Esophagus mucosa (tissue), 1 donor: ENCODE results near the gene KRTAP3-3. TPM values are rescaled to one million over a fixed set of nuclear protein-coding genes. Genes with fewer than 3 reads are reported as not detected.

Source experiments
- ATAC-seq: fragments of 200-7000 bp; cut with Tn5 transposase; one replicate; pipeline ENCODE4 v1.9.1; 2020
- total RNA-seq: library from RNA; stranded (reverse); gene quantifications from one replicate; pipeline ENCODE4 v1.2.4, GENCODE V29; 2023
- donor health status: DM: yes; HTN: yes; CAD: no.

The KRTAP3-3 gene
- total RNA-seq, 1 donor from 2014 or later, result not detected

DNA sequence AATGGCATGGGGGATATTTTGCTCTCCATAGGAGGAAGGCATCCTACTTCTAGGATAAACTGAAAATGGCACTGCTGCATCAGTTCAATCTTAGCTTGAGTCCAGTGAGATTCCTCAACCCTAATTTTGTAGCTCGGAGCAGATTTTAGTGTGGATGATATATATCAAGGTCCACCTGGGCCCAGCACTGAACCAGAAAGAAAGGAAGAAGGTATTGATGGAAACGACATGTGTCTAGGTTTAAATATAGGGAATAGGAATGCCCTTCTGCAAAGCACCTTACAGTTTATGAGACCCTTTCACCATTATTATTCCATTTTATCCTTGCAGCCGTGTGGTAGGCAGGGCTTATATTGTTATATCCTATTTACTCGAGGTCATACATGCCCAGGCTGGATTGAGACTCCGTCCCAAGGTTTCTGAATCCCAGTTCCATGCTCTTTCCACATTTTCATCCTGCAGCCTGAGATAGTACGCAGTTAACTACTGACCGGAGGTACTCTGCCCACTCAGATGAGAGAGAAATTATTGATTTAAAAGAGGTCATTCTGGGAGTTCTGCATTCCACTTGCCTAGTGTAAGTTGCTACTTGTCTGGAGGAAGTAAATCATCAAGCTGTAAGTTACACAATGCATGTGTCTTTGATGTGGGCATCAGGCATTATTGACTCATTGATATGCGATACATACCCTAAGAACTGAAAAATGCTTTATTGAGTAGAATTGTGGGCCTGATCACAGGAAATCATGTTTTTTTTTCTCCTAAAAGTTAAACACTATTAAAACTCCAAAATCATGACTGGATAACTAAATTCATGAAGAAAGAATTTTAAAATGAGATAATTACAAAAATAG, 37.3 kb downstream of the KRTAP3-3 start:
- peak; percentile 35 for ATAC-seq

DNA sequence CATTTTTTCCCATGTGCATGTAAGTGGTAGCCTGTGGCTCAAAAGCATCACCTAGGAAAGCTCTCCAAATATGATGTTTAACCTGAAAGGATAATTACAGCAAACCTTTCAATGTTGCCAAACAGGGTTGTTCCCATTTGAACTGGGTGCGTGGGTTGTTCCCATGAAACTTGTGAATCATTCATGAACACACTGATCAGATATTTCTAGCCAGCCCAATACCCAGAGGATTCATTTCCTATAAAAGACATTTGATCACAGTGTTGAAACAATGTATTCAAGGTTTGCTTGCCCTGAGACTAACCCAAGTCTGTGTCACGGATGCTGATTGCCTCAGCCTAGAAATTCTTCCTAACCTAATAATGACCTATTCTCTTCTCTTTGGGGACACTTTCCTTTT, 40.1 kb downstream of the KRTAP3-3 start:
- ATAC-seq, result peak; percentile 84

DNA sequence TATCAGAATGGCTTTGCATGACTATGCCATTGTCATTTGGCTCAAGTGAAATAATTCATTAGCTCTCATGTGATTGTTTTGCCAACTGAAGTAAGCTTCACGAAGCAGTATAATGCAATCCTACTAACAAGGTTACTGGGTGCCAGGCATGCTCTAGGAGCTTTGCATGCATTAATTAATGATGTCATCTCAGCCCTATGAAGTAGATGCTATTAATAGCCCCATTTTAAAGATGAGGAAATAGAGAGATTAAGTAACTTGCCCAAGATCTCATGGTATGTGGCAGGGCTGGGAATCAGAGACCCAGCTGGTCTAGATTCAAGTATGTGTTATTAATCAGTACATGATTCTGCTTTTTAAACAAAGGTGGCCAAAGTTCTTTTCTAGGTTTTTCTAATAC, 41.3 kb downstream of the KRTAP3-3 start:
- peak; percentile 89 for ATAC-seq

DNA sequence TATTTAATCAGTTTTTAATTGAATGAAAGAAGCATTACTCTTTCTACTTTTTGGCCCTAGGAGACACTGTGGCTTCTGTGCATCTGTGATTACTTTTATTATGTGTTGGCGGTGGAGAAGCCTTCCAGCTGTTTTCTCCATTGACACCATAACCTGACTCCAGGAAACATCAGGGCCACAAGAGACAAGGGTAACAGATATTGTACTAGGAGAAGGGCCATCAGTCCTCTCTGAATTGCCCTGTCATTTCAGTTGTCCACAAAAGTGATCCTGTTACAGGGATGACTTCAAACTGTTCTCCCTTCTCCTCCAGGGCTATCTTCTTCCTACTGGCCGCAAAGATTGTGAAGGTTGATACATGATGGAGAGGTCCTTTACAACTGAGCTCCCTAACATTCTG, 41.8 kb downstream of the KRTAP3-3 start:
- ATAC-seq, result no peak

DNA sequence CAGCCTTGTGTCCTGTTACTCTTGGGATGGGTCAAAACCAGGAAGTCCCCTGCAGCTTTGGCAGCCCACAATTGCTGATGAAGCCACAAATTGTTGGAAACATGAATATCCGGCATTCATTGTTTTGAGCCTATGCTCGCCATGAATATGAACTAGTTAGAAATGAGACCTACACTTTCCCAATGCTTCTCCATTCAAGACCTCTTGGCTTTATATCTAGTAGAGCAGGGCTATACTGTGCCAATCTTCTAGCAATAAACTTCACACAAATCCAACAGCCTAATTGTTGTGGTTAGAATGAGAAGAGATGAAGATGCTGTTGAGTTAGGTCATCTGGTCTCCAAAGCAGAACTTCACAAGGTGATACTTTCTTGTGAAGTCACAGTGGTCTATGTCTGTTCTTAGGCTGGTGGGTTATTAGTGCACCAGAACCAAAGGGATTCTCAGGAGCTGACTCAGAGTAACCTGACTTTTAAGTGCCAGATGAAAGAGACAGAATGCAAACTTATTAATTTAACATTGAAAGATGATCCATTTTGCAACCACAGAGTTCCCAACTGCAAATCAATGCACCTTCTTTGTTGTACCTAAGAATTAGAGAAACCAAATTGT, 42.8 kb downstream of the KRTAP3-3 start:
- ATAC-seq, result no peak

DNA sequence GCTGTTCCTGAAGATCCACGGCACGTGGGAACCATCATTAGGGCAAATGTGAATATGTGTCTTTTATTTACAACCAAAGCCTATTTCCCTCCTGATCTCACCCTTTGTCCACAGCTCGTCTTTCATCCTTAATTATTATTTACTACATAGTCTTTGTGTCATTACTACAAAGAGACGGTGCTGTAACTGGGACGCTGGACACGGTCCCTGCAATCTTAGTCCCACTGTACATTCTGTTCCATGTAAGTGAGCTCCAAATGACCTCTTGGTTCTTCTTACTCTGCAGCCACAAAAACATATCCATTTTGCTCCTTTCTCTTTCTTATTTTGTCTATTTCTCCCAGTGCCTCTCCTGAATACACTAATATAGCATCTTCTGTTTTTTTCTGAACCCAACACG, 43.8 kb downstream of the KRTAP3-3 start:
- no peak for ATAC-seq

DNA sequence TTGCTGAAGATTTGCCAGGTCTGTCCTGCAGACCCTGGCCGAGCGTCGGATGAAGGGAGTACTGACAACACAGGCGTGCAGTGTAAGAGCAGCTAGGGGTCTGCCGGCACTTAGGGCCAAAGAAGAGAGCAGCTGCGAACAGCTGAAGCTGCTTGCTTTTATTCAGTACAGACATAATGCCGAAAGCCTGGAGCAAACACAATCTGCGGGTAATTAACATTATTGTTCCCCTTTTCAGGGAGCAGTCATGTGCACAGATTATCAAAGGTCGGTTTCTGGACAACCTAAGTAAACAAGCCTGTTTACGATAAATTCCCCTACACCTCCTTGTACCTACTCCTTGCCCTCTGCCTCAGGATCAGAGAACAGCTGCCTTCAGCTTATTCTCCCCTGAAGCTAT, 44.5 kb downstream of the KRTAP3-3 start:
- ATAC-seq, result no peak

DNA sequence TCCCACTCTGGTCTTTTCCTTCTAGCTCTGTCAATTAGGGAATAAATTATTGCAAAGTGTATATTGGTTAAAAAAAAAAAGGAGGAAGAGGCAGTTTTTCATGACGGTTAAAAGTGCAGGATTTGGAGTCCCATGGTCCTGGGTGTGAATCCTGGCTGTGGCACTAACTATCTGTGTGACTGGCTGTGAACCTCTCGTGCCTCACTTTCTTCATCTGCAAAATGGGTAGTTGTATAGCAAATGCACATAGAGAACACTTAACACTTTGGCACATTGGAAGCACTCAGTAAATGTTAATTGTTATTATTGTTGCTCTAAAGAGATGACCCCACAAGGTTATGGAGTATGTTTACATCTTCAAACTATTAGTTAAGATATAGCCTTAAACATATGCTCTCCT, 46.0 kb downstream of the KRTAP3-3 start:
- ATAC-seq, result no peak

DNA sequence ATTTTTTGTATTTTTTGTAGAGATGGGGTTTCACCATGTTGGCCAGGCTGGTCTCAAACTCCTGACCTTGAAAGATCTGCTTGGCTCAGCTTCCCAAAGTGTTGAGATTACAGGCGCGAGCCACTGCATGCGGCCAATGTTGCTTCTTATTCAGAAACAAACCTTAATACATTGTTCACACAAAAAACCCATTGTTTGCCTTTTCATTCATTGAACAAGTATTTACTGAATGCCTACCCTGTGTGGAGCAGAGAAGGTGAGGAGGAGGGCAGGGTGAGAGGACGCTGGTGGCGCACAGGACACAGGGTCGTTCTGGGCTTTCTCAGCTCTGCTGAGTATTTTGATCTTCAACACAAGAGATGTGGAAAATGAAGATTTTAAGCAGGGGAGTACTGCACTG, 48.5 kb downstream of the KRTAP3-3 start:
- ATAC-seq, result no peak

DNA sequence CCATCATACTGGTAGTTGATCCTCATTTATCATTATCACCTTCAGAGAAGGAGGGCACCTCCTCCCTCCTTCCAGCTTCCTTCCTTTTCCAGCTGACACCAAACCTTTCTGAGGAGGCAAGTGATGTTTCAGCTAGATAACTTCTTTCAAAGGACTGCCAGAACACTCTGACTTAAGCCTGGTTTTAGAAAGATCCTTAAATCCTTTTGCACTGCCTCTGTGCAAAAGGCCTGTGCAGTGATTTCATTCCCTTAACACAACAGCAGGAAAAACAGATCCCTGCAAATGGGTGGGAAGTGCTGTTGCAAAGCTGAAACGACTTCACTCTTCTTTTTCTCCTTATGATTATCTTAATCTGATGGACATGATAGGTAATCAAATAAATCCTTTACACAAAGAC, 49.4 kb downstream of the KRTAP3-3 start:
- no peak for ATAC-seq

Other genes with a start within 250 kb of the KRTAP3-3 start
- gene KRT25, start 238.8 kb downstream of the KRTAP3-3 start, total RNA-seq, result not detected
- gene KRT26, start 222.0 kb downstream of the KRTAP3-3 start, total RNA-seq, result not detected
- gene KRT27, start 211.6 kb downstream of the KRTAP3-3 start, total RNA-seq, result not detected
- gene KRT28, start 194.2 kb downstream of the KRTAP3-3 start, total RNA-seq, result not detected
- gene KRT10, start 171.6 kb downstream of the KRTAP3-3 start, total RNA-seq, result 50.3 TPM
- not detected for gene KRT12, start 126.9 kb downstream of the KRTAP3-3 start, total RNA-seq
- 0.20 TPM for gene KRT20, start 108.9 kb downstream of the KRTAP3-3 start, total RNA-seq
- 3.1 TPM for gene KRT23, start 56.5 kb downstream of the KRTAP3-3 start, total RNA-seq
- not detected for gene KRT39, start 27.2 kb downstream of the KRTAP3-3 start, total RNA-seq
- not detected for gene KRT40, start 9.8 kb downstream of the KRTAP3-3 start, total RNA-seq
- not detected for gene KRTAP3-2, start 5.7 kb upstream of the KRTAP3-3 start, total RNA-seq
- gene KRTAP3-1, start 15.0 kb upstream of the KRTAP3-3 start, total RNA-seq, result not detected
- not detected for gene KRTAP1-5, start 33.0 kb upstream of the KRTAP3-3 start, total RNA-seq
- not detected for gene KRTAP1-4, start 36.0 kb upstream of the KRTAP3-3 start, total RNA-seq
- not detected for gene KRTAP1-3, start 40.7 kb upstream of the KRTAP3-3 start, total RNA-seq
- gene KRTAP1-1, start 47.3 kb upstream of the KRTAP3-3 start, total RNA-seq, result not detected
- gene KRTAP2-1, start 53.2 kb upstream of the KRTAP3-3 start, total RNA-seq, result not detected
- gene KRTAP2-2, start 61.1 kb upstream of the KRTAP3-3 start, total RNA-seq, result not detected
- gene KRTAP2-3, start 66.0 kb upstream of the KRTAP3-3 start, total RNA-seq, result not detected
- gene KRTAP2-4, start 71.7 kb upstream of the KRTAP3-3 start, total RNA-seq, result not detected
- gene KRTAP4-7, start 90.0 kb upstream of the KRTAP3-3 start, total RNA-seq, result not detected
- not detected for gene KRTAP4-8, start 104.0 kb upstream of the KRTAP3-3 start, total RNA-seq
- gene KRTAP4-16, start 108.0 kb upstream of the KRTAP3-3 start, total RNA-seq, result not detected
- gene KRTAP4-9, start 111.2 kb upstream of the KRTAP3-3 start, total RNA-seq, result not detected
- not detected for gene KRTAP4-11, start 124.2 kb upstream of the KRTAP3-3 start, total RNA-seq
- not detected for gene KRTAP4-12, start 130.0 kb upstream of the KRTAP3-3 start, total RNA-seq
- not detected for gene KRTAP4-6, start 146.4 kb upstream of the KRTAP3-3 start, total RNA-seq
- not detected for gene KRTAP4-5, start 155.7 kb upstream of the KRTAP3-3 start, total RNA-seq
- gene KRTAP4-4, start 166.6 kb upstream of the KRTAP3-3 start, total RNA-seq, result not detected
- gene KRTAP4-3, start 174.1 kb upstream of the KRTAP3-3 start, total RNA-seq, result not detected
- gene KRTAP4-2, start 184.1 kb upstream of the KRTAP3-3 start, total RNA-seq, result not detected
- gene KRTAP4-1, start 190.7 kb upstream of the KRTAP3-3 start, total RNA-seq, result not detected
- not detected for gene KRTAP9-1, start 195.7 kb upstream of the KRTAP3-3 start, total RNA-seq
- not detected for gene KRTAP9-2, start 232.5 kb upstream of the KRTAP3-3 start, total RNA-seq
- gene KRTAP9-3, start 238.3 kb upstream of the KRTAP3-3 start, total RNA-seq, result not detected
- not detected for gene KRTAP9-8, start 243.8 kb upstream of the KRTAP3-3 start, total RNA-seq